HG03378 (cell line): ENCODE measurements around the gene EMC8.

Source experiments
- ATAC-seq: cut with Tn5 transposase; IDR thresholded peaks from one replicate; pipeline ENCODE4 v1.9.1; 2021; ENCODE audit warnings: mild to moderate bottlenecking, moderate library complexity; ENCODE audit not compliant: unreplicated experiment

The EMC8 gene

GRCh38 chr16:85733839-85734170, 65.5 kb downstream of the EMC8 start:
- no peak for ATAC-seq

DNA sequence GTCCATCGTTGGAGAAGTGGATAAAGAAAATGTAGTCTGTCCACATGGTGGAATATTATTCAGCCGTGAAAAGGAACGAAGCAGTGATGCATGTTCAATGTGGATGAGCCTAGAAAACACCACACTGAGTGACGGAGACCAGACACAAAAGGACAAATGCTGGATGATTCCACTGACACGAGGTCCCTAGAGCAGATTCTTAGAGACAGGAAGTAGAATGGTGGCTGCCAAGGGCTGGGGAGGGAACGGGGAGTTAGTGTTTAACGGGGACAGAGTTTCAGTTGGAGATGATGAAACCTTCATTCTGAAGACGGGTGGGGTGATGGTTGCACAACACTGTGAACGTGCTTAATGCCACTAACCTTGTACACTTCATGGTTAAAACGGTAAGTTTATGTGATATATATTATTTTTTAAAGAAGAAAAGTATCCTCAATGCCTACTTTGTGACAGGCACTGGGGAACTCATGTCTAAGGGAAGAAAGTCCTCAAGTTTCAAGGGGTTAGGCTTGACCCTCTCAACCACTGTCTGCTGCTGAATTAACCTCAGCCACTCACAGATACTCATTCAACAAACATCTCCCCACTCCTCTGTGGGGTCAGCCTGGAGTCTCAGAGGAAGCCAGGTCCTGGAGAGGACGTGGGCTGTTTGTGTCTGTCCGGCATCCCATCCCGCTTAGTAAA, 66.0 kb downstream of the EMC8 start:
- ATAC-seq: no peak

DNA sequence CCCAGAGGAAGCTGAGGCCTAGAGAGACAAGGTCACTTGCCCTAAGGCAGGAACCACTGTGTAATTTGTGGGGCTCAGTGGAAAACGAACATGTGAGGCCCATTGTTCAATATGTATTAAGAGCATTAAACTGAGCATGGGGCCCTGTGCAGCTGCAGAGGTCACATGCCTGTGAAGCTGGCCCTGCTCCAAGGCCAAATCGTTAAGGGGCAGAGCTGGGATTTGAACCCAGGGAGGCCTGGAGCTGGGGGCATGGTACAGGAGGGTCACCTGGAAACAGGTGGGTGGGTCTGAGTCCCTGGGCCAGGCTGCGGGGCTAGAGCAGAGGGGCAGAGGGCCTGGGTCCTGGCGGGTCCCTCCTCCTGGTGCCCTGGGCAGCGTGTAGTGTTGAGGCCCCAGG, 68.2 kb downstream of the EMC8 start:
- ATAC-seq: no peak

GRCh38 chr16:85730186-85730465, 69.2 kb downstream of the EMC8 start:
- no peak for ATAC-seq

DNA sequence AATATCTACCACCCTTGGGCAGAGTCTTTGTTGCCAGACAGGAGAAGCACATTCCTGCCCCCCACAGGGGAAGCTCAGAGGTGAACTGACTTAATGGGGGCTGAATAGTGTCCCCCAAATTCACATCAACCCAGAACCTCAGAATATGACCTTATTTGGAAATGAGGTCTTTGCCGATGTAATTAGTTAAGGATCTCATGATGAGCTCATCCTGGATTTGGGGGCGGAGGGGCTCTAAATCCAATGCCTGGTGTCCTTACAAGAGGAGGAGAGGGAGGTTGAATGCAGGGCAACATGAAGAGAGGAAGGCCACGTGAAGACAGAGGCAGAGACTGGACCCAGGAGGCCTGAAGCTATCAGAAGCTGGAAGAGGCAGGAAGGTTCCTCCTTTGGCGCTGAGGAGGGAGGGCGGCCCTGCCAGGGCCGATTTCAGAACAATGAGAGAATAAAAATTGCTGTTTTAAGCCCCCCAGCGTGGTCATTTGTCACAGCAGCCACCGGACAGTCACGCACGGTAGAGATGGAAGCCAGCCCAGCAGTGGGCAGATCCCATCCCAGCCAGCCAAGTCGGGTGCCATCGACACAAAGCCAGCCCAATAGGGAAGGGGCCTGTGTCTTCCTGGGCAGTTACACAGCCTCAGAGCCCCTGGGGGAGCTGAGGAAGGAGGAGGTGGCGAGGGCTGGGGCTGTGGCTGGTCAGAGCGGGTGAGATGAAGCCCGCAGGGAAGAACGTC, 69.7 kb downstream of the EMC8 start:
- no peak for ATAC-seq

DNA sequence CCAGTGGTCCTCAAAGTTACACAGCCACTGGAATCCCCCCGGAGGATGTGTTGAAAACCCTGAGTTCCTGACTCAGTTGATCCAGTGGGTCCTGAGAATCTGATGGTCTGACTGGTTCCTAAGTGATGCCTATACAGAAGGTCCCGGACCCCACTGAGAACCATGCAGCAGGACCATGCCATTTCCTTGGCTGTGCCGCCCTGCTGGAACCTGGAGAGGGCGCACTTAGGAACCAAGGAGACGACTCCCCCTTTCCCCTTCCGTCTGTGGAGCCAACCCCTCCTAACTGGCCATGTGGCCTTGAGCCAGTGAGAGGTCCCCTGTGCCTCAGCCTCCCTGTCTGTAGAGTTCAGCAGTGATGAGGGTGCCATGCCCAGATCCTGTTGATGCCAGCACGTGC, 70.5 kb downstream of the EMC8 start:
- ATAC-seq: no peak
